Thoracic aorta (tissue), 2 donors: ENCODE data around the gene PDK2. TPM values are rescaled to one million over a fixed set of nuclear protein-coding genes. Genes with fewer than 3 reads are reported as not detected.

Experiments
- ATAC-seq: fragments of 150-250 bp; one replicate; pipeline ENCODE4 v1.8.0; 2017; ENCODE audit warnings: low read depth; ENCODE audit not compliant: insufficient number of reproducible peaks, low FRiP score
- DNase-seq: peaks from one replicate; pipeline ENCODE4 v3.0.0-alpha.2; 2020; ENCODE audit warnings: low spot score
- H3K27ac ChIP-seq, 2 donors: fragments of 200-600 bp; sonication (generic); 1 replicate in 1 of 2; 2 replicates in 1 of 2; pipeline ENCODE4 v1.5.1; 2016; ENCODE audit warnings: mild to moderate bottlenecking in 2 of 2, moderate library complexity in 2 of 2
- H3K27me3 ChIP-seq: fragments of 200-600 bp; sonication (generic); replicated peaks from 2 replicates; pipeline ENCODE4 v1.6.0; 2016; ENCODE audit warnings: mild to moderate bottlenecking; ENCODE audit not compliant: insufficient read depth
- H3K36me3 ChIP-seq: fragments of 200-600 bp; sonication (generic); one replicate; pipeline ENCODE4 v1.5.1; 2016
- H3K4me1 ChIP-seq, 2 donors: fragments of 200-600 bp; sonication (generic); 1 replicate in 1 of 2; 2 replicates in 1 of 2; pipeline versions ENCODE4 v1.5.1 to v1.6.0; 2016; ENCODE audit warnings: low read depth in 2 of 2, mild to moderate bottlenecking in 1 of 2; ENCODE audit not compliant: control insufficient read depth in 1 of 2
- H3K4me3 ChIP-seq: fragments of 200-600 bp; sonication (generic); 2 replicates; pipeline ENCODE4 v1.5.1; 2016; ENCODE audit warnings: mild to moderate bottlenecking
- H3K9me3 ChIP-seq: fragments of 200-600 bp; sonication (generic); 2 replicates; pipeline ENCODE4 v1.5.1; 2016
- total RNA-seq, 2 donors: library from RNA; depleted of rRNA; stranded (reverse); fragments of >200 nt; gene quantifications; one replicate each; pipeline versions ENCODE4 v1.1.0 to v1.2.3, GENCODE V29; 2016
- TF ChIP-seq, protein P1 (sequence below): fragments of 200-600 bp; sonication (generic); IDR thresholded peaks from one replicate; pipeline ENCODE4 v1.5.1; 2019; ENCODE audit warnings: antibody characterized with exemption

Gene PDK2
- total RNA-seq, 2 donors from 2014 or later, result 35.5 to 74.9 TPM

DNA sequence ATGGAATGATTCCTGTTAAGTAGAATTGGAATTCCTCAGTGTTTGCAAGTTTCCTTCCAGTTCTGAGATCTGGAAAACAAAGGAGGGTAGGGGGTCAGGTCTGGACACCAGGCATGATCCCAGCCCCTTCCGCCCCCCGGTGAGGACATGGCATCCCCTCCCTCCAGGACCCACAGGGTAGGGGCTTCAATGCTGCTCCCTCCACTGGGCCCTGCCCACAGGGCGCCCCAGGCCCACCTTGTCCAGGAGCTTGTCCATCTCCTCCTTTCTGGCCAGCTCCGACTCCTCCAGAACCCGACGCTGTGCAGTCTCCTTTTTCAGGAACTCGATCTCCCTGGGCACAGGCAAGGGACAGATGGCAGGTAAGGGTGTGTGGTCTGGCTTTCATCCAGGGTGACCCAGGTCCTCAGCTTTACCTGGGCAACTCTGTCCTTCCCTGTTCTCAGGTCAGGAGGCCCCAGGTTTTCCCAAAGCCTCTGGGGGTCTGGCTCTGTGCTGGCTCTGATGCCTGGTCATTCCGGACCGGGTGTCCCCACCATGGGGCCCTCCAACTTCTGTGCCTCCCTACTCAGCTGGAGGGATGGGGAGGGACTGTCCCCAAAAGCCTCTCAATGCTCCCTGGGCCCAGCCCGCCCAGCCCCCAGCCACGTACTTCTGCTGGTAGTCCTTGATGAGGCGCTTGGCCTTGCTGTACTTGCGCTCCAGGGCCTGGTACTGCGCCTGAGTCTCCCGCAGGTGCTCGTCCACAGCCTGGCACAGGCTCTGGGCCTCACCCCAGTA lies 40.4 kb downstream of the PDK2 start:
- Histone ChIP-seq H3K4me3 (no peak overlapping the region), H3K36me3 (peaks cover 58% of the 10 kb centered on the region)

DNA sequence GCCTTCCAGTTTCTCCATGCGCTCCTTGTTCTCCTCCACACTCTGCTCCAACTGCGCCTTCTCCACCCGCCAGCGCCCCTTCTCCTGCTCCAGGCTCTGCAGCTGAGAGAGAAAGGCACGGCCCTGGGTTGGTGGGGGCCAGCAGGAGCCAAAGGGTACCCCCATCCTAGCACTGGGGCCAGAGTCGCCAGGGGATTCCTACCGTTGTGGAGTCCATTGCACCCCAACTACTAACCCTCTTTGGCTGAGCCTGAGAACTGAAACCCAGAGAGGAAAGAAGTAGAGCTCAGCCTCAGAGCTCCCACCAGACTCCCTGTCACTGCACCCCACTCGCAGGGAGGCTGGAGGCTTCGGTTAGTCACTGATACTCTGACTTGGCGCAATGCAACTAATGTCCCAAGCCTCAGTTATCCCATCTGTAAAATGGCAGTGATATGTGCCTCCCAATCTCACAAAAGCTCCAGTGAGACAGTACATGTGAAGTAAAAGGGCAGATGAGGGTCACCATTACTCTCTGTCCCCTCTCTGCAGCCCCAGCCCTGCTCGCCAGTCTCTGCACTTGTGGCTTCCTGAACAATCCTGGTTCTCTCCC lies 41.0 kb downstream of the PDK2 start:
- H3K9me3 ChIP-seq, result no peaks in the 10 kb centered on the region
- no peaks in the 10 kb centered on the region for H3K27me3 ChIP-seq
- peaks cover 65% of the 10 kb centered on the region for H3K36me3 ChIP-seq
- peaks cover 24 to 45% of the 10 kb centered on the region in 2 donors for H3K4me1 ChIP-seq
- H3K4me3 ChIP-seq, result no peak overlapping the region
- DNase-seq (no peak), ATAC-seq (no peak)
- no peak overlapping the region for H3K27ac ChIP-seq
- TF ChIP-seq, protein P1, sequence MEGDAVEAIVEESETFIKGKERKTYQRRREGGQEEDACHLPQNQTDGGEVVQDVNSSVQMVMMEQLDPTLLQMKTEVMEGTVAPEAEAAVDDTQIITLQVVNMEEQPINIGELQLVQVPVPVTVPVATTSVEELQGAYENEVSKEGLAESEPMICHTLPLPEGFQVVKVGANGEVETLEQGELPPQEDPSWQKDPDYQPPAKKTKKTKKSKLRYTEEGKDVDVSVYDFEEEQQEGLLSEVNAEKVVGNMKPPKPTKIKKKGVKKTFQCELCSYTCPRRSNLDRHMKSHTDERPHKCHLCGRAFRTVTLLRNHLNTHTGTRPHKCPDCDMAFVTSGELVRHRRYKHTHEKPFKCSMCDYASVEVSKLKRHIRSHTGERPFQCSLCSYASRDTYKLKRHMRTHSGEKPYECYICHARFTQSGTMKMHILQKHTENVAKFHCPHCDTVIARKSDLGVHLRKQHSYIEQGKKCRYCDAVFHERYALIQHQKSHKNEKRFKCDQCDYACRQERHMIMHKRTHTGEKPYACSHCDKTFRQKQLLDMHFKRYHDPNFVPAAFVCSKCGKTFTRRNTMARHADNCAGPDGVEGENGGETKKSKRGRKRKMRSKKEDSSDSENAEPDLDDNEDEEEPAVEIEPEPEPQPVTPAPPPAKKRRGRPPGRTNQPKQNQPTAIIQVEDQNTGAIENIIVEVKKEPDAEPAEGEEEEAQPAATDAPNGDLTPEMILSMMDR, result no peak

More for the DNA sequence above, 40.4 kb downstream of the PDK2 start:
- DNase-seq (no peak), ATAC-seq (no peak)
- Histone ChIP-seq H3K4me1 (peaks cover 28 to 50% of the 10 kb centered on the region in 2 donors), H3K27me3 (no peaks in the 10 kb centered on the region), H3K27ac (no peak overlapping the region), H3K9me3 (no peaks in the 10 kb centered on the region)
- TF ChIP-seq, protein P1, result no peak

DNA sequence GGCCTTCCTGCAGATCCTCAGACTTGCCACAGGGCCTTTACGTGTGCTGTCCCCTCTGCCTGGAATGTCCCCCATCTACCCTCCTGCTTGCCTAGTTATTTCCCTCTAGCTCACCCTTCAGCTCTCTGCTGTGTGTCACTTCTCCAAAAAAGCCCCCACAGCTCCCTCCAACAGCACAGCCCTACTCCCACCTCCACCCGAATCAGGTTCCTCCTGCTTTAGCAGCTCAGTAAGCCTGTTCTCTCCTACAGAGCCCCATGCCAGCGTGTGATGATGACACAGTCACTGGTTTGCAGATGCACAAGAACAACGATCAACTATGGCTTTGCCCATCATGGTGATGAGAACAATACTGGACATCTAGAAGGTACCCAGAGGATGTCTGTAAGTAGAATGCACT lies 41.9 kb downstream of the PDK2 start:
- Histone ChIP-seq H3K27me3 (no peaks in the 10 kb centered on the region), H3K4me1 (peaks cover 25 to 36% of the 10 kb centered on the region in 2 donors), H3K4me3 (no peak overlapping the region), H3K36me3 (peaks cover 66% of the 10 kb centered on the region), H3K9me3 (no peaks in the 10 kb centered on the region), H3K27ac (peak overlapping the region in 1 of 2 donors; percentile 7)
- ATAC-seq (no peak), DNase-seq (no peak)
- TF ChIP-seq, protein P1, result no peak

DNA sequence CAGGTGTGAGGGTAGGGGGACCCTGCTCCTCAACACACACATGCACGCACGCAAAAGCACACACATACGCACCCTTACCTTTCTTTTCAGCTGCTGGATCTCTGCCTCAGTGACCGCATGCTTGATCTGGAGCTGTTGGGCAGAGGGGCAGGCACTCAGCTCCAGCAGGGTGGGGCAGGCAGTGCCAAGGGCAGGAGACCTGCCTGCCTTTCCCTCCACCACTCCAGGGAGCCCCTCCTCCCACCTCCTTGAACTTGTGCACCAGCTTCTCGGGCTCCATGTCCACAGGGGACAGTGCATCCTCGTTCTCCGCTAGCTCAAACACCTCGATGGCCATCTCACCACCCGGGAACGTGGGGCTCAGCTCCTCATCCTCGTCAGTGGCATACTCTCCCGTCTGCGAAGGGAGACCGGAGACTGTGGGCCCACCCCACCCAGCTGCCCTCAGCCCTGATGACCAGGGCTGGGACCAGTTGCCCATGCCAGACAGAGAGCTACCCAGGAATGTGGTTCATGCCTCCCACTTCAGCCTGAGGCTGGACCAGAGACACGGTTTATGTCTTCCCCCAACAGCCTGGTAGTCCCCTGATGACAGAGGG lies 44.1 kb downstream of the PDK2 start:
- TF ChIP-seq, protein P1, result no peak
- H3K4me1 ChIP-seq, result peaks cover 12 to 22% of the 10 kb centered on the region in 2 donors
- no peak for ATAC-seq
- H3K36me3 ChIP-seq, result peaks cover 84% of the 10 kb centered on the region
- no peak overlapping the region for H3K4me3 ChIP-seq
- peak overlapping the region; percentile 34 to 64 for H3K27ac ChIP-seq
- no peak for DNase-seq
- H3K9me3 ChIP-seq, result no peaks in the 10 kb centered on the region
- H3K27me3 ChIP-seq, result no peaks in the 10 kb centered on the region
